ENCODE data around the gene EXOC6.

EXOC6 gene

GRCh38 chr10:93028883-93029282, 180.6 kb downstream of the EXOC6 start:
- no peak for DNase-seq

- DNase-seq = no peak
Measured at GRCh38 chr10:93030409-93030808, 182.1 kb downstream of the EXOC6 start.

- DNase-seq = no peak
Measured at GRCh38 chr10:93032105-93032808, 183.9 kb downstream of the EXOC6 start.

- no peak for DNase-seq
Measured at GRCh38 chr10:93032809-93033137, 184.5 kb downstream of the EXOC6 start.

- no peak for DNase-seq
Measured at GRCh38 chr10:93034426-93034825, 186.1 kb downstream of the EXOC6 start.

- no peak for DNase-seq
Measured at GRCh38 chr10:93039110-93039509, 190.8 kb downstream of the EXOC6 start.

- DNase-seq = peak; percentile 83
Measured at GRCh38 chr10:93039721-93040120, 191.4 kb downstream of the EXOC6 start.

GRCh38 chr10:93054486-93054885, 206.2 kb downstream of the EXOC6 start:
- no peak for DNase-seq

GRCh38 chr10:93058139-93058538, 209.8 kb downstream of the EXOC6 start:
- DNase-seq = no peak

- DNase-seq = no peak
Measured at GRCh38 chr10:93059975-93060886, 211.9 kb downstream of the EXOC6 start, which contains the start of gene CYP26C1. Gene CYP26C1, plus strand, starts transcription at chr10:93060798. Its CDS starts 466 bp downstream, at chr10:93061264.

- DNase-seq = no peak
Measured at GRCh38 chr10:93060887-93061593, 212.7 kb downstream of the EXOC6 start.

- no peak for DNase-seq
Measured at GRCh38 chr10:93061594-93062513, 213.5 kb downstream of the EXOC6 start.

- DNase-seq = no peak
Measured at GRCh38 chr10:93062514-93063143, 214.3 kb downstream of the EXOC6 start.

- no peak for DNase-seq
Measured at GRCh38 chr10:93063144-93063976, 215.0 kb downstream of the EXOC6 start.

- no peak for DNase-seq
Measured at GRCh38 chr10:93063977-93064660, 215.8 kb downstream of the EXOC6 start.

GRCh38 chr10:93064874-93065660, 216.7 kb downstream of the EXOC6 start:
- DNase-seq = no peak

- DNase-seq = no peak
Measured at GRCh38 chr10:93065675-93066543, 217.6 kb downstream of the EXOC6 start.

GRCh38 chr10:93066544-93066913, 218.2 kb downstream of the EXOC6 start:
- DNase-seq = no peak
